Stimulated activated CD8-positive, alpha-beta memory T cell treated with anti-CD3 and anti-CD28 coated beads, Interleukin-7, amount 100 ng/mL, for 1 hour (primary cell): ENCODE data around the gene TPBGL.
A peak's percentile ranks its signal among the peaks of the same experiment; 100 is the strongest.

ENCODE experiments used
- DNase-seq, 2 donors: peaks; one replicate each; pipeline ENCODE4 v3.0.0-alpha.2; 2020; ENCODE audit warnings: low read depth in 2 of 2

The TPBGL gene, protein sequence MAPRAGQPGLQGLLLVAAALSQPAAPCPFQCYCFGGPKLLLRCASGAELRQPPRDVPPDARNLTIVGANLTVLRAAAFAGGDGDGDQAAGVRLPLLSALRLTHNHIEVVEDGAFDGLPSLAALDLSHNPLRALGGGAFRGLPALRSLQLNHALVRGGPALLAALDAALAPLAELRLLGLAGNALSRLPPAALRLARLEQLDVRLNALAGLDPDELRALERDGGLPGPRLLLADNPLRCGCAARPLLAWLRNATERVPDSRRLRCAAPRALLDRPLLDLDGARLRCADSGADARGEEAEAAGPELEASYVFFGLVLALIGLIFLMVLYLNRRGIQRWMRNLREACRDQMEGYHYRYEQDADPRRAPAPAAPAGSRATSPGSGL

DNA sequence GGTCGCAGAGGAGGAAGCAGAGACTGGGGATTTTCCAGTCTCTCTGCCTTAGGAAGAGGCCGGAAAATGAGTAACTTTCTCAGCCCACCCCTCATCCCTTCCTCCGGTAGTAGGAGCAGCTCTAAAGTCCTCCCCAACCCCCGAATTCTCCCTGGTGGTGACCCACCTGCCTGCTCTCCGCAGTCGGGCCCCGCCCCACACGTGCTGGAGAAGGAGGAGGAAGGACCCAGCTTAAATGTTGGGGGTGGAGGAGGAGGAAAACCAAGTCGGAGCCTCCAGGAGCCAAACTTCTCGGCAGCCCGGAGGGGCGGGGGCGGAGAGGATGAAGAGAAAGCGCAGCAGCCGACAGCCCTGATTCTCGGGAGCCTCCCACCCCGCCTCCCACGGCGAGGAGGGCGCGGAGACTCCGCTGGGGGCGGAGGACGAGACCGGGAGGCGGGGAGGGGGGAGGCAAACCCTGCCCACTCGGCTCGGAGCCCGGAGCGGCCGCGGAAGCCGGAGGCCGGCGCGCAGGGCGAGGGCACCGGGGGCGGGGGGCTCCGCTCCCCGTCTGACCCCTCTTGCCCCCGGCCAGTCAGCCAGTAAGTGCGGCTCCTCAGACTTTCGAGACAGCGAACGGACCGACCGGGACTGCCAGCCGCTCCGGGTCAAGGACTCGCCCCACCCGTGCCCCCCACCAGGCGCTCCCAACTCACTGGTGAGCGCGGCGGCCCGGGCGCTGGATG, at the start of gene TPBGL:
TSS of gene TPBGL (plus strand) at position 464 of the 725 bp plus-strand sequence. CDS start 276 bp downstream, outside the sequence.
- no peak for DNase-seq

DNA sequence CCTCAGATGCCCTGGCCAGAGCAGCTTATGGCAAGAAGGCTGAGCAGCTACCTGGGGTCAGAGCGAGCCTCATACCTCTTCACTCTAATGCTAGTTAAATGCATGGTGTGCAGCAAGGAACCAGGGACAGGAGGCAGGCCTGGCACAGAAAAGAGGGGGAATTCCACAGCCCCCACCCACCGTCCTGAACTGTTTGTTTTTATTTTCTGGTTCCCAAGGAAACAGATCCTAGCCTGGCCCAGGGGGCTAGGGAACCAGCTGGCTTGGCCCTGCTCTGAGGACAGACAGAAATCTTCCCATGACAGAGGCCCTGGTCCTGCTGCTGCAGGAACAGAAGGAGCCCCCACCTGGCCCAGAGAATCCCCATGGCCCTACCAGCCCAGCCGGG, 49.2 kb upstream of the TPBGL start:
- no peak for DNase-seq

DNA sequence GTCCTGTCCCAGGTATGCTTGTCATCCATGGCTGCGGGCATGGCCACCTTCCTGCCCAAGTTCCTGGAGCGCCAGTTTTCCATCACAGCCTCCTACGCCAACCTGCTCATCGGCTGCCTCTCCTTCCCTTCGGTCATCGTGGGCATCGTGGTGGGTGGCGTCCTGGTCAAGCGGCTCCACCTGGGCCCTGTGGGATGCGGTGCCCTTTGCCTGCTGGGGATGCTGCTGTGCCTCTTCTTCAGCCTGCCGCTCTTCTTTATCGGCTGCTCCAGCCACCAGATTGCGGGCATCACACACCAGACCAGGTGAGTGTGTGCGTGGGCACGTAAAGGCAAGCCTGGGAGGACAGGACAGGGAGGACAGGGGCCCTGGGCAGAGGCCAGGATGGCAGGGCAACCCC, 47.3 kb upstream of the TPBGL start:
- DNase-seq, result no peak

DNA sequence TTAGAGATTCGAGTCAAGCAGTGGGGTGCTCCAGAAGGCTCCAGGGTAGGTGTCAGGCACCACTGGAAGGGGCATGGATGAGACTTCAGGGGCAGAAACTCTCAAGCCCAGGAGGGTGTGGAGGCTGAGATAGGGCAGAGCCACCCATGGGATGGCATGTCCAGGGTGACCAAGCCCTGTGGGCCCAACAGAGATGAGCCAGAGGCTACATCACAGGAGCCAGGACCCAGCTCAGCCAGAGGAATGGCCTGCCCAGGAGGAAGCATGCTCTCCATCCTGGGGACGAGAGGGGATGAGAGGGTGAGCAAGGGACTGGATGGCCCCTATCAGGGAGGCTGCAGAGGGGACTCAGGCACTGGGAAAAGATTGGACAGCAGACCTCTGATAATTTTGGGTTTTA, 46.9 kb upstream of the TPBGL start:
- no peak for DNase-seq

DNA sequence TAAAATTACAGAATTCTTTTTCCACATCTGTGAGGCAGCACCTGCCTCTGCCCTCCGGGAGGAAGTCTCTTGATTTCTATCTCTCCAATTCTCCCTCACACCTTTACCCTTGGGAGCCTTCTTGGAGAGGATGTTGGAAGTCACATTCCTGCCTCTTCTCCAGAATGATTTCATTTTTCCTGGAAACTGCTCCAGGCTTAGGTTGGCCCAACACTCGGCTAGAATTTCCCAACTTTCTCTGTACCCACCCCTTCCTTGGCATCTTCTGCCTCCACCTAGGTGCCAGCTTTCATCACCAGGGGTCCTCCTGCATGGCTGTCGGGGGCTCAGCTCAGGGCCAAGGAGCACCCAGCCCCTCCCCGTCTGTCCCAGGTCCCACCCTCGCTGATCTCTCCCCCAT, 46.4 kb upstream of the TPBGL start:
- DNase-seq, result no peak

DNA sequence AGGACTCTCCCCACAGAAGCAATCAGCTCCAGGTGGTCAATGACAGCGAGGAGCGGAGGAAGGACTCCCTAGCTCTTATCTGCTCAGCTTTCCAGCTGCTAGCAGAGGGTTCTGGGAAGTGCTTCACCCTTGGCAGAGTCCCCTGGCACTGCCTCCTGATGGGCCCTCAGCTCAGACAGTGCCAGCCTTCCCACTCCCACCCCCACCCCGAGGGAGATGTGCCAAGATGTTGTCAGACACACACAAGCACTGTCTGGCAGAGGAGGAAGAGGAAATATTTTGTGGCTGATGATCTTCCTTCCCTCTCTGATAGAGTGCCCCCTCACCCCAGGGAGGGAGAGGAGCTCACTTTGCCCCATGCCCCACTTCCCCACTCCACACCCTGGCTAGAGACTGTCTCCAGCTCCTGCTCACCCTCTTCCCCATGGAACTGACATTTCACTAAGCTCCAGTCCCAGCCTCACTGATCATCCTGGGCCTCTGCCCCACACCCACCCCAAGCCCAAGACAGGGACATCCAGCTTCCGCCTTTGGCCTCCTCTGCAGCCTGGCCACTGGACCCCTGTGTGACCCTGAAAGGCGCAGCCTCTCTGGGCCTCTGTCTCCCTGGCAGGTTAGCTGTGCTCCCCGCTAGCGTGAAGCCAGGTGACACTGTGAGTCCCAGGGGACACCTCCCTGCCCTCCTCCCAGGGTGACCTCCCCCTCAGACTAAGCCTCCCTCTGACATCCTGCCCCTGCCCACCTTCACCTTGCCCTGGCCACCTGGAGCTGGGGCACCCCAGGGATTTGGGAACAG, 45.2 kb upstream of the TPBGL start:
- DNase-seq, result no peak

DNA sequence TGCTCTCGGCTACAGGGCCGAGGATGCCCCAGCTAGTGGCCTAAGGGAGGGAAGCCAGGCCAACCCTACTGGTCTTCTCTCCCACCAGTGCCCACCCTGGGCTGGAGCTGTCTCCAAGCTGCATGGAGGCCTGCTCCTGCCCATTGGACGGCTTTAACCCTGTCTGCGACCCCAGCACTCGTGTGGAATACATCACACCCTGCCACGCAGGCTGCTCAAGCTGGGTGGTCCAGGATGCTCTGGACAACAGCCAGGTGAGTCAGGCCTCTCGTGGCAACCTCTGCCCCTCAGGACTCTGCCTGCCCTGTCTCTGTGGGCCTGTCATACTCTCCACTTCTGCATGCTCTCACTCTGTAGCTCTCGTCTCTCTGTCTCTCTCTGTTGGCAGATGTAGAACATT, 44.1 kb upstream of the TPBGL start:
- DNase-seq, result no peak

DNA sequence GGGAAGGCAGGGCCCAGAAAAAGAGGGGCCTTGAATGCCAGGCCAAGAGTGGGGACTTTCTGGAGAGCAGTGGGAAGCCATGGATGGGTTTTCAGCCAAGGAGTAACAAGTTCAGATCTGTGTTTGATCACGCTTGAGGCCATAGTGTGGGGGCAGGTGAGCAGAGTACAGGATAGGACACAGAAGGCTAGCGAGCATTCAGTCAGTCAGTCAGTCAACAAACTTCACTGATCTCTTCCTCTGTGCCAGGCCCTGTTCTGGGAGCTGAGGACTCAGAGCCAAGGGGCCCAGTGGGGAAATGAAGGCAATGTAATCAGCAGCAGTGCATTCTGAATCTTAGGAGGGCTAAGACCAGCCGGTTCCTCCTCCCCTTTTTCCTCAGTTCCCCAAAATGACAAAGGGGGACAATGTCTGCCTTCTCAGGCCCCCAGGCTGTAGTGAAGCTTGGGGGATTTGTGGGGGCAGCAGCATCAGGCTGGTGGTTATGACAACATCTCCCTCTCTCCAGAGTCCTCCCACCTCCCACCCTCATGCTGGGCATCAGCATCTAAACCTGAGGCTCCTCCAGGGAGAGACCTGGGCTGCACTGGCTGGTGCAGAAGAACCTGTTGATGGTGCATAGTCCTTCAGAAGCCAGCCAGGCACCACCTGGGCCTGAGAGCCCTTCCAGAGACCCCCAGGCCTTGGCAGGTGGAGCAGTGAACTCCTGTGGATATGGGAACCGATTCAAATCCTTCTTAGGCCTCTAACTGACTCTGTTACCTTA, 42.9 kb upstream of the TPBGL start:
- DNase-seq, result no peak

DNA sequence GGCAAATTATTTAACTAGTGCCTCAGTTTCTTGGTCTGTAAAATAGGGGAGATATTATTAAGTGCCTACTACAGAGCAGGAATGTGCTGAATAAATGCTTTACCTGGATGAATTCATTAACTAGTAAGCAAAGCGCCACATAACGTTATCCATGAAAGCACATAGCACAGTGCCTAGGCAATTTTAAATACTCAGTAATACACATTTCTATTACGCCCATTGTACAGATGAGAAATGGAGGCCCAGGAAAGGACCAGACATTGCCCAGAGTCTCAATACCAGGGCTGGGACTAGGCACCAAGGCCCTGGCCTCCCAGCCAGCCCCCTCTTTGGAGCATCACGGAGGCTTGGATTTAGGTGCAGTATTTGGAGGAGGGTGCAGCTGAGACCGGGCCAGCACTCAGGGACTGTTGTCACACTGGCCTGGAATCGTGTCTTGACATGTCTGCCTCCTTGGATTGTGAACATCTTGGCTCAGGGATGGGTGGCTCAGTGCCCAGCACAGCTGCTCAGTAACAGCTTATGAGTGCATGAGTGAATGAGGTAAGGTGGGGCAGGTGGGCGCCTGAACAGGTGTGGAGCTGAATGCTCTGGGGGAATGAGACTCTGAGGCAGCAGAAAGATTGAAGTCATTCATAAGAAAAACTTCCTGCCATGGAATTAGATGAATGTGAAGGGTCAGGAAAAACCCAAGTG, 42.1 kb upstream of the TPBGL start:
- DNase-seq, result no peak

DNA sequence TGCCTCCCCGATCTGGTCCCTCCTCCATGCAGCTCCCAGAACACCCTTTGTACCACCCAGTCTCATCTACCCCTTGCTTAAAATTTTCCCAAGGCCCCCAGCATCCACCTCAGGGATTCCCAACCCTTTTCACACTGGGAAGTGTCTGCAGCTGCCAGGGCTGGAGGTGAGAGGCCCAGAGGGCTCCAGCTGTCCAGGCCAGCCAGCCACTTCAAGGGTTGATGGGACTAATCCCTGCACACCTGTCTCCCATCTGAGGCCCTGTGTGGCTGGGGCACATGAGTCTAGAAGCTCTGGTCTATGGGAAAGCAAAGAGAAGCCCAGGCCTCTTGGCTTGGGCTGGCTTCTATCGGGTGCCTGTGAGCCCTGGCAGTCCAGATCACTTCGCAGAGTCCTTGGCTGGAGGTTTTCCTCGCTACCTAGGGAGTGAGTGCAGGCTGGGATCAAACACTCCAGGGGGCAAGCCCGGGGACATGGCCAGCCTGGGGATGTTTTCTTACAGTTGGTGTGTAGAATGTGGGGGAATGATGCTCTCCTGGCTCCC, 41.1 kb upstream of the TPBGL start:
- no peak for DNase-seq

DNA sequence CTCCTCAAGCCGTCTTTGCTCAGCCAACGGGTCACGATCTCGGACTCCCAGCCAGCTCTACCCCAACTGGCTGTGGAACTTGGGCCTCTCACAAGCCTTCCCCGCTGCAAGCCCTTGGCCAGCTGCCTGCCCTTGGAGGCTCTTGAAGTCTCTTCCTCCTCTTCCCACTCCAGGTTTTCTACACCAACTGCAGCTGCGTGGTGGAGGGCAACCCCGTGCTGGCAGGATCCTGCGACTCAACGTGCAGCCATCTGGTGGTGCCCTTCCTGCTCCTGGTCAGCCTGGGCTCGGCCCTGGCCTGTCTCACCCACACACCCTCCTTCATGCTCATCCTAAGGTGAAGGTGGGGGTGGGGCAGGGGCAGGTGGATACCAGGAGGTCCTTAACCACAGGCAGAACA, 40.5 kb upstream of the TPBGL start:
- DNase-seq, result no peak

DNA sequence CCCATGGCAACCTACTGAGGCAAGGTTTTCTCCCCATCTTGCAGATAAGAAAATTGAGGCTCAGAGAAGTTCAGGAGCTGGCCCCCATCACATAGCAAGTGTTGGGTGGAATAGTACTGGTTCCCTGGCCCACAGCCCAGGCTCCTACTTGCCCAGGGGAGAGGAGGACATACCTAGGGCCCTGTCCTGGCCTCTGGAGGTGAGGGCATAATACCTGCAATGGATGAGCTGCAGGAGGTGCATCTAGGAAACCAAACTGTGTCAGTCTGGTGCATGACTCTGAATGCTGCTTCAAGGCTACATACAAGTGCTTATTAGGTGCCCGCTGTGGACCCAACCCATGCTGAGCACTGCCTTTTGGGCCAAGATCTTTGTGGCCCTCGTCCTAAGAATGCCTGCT, 40.0 kb upstream of the TPBGL start:
- DNase-seq, result no peak

DNA sequence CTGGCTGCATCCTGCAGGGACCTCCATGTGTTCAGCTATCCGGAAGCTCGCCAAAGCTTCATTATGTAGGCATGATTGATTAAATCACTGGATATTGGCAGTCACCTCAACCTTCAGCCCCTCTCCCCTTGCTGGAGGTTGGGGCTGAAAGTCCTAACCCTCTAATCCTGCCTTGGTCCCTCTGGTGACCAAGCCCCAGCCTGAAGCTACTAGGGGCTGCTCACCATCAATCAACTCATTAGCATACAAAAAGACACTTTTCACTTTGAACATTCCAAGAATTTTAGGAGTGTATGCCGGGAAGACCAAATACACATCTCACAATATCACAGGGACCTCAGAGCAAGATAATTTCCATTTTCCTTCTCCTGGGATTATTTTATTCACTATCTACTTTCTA, 38.8 kb upstream of the TPBGL start:
- no peak for DNase-seq

DNA sequence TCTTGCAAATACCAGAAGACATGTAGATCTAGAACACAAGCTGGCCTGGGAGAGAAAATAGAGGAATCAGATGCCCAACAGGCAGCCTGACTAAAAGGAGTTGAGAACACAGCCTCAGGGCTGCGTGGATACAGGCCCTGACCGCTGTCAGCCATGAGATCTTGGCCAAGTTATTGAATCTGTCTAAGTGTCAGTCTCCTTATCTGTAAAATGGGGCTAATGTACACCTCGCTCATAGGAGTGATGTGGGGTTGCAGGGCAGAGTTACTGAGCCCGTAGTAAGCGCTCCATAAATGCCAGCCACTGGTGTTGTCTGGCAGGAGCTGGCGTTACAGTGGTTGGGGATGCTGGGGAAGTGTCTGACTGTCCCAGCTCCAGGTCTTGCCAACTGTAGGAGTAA, 38.4 kb upstream of the TPBGL start:
- DNase-seq, result no peak

DNA sequence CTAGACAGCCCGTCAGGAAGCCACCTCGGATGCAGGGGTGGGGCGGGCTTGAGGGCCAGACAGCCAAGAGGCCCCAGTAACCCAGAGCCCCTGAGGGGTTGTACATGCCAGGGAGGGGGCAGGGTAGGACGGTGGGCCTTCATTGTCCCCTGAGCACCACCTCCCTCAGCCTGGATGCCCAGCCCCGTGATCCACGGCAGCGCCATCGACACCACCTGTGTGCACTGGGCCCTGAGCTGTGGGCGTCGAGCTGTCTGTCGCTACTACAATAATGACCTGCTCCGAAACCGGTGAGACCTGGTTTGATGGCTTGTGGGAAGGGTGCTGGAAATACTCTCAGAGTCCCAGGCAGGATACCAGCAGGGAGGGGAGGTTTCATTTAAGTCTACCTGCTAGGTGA, 37.4 kb upstream of the TPBGL start:
- DNase-seq, result no peak

DNA sequence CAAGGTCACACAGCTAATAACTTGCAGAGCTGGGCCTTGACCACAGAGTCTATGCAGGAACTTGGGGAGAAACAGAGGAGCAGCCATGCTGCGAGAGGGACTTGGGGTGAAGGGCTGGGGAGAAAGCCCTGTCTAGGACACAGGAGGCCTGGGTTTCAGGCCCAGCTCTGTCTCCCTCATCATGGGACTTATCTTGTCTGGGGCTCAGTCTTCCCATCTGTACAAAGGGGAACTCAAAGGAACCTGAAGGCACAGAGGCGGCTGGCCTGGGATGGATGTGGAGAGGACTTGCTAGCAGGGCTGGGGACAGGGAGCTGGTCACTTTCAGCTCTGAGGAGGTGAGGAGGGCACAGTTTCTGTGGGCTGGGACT, 36.9 kb upstream of the TPBGL start:
- no peak for DNase-seq

DNA sequence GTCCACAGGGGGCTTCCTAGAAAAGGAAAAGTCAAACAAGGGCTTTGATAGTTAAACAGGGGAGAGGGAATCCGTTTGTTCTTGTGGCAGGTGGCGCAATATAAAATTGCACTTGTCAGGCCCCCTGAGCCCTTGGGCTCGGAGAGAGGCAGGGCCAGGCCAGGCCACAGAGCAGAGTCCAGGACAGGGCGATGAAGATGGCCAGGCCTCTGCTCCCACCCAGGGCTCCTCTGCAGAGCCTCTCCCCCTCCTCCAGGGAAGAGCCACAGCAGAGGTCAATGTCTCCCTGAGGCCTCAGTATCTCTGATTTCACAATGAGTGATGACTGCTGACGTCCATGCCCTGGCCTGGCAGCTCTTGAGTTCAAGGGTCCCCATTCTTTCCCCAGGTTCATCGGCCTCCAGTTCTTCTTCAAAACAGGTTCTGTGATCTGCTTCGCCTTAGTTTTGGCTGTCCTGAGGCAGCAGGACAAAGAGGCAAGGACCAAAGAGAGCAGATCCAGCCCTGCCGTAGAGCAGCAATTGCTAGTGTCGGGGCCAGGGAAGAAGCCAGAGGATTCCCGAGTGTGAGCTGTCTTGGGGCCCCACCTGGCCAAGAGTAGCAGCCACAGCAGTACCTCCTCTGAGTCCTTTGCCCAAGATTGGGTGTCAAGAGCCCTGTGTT, 36.4 kb upstream of the TPBGL start:
- no peak for DNase-seq

DNA sequence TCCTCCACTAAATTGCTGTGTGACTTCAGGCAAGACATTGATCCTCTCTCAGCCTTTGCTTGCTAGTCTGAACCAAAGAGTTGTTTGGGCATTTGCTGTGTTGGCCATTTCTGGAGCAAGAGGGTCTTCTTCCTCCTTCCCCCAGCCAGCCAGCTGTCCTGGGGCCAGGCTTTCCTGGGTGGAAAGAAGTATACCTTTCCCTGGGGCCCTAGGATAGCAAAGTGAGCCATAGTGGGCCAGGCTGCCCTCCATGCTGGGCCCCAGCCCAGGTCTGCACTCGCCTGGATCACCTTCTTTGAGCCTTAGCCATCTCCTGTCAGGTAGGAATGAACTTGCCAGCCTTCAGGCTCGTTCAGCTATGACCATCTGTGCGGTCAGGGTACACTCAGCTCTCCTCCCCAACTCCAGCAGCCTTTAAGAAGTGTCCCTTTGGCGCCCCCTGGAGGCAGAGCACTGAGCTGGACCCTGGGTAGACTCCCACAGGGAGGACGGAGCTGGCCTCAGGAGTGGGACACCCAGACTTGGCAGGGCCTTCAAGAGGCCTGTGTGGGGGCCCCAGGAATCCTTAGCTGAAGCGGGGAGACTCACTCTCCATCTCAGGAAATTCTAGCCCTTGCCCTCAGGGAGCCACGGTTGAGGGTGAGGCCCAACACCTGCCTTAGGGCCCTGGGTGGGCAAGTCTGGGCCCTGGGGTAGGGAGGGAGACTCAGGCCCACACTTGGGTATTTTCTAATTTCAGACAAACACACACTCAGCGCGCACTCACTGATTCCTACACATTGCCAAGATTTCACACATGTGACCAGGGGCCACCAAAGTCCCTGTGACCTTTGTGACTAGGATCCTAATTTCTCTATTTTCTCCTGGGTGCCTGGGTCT, 35.6 kb upstream of the TPBGL start:
- DNase-seq, result peak; percentile 61 to 69

DNA sequence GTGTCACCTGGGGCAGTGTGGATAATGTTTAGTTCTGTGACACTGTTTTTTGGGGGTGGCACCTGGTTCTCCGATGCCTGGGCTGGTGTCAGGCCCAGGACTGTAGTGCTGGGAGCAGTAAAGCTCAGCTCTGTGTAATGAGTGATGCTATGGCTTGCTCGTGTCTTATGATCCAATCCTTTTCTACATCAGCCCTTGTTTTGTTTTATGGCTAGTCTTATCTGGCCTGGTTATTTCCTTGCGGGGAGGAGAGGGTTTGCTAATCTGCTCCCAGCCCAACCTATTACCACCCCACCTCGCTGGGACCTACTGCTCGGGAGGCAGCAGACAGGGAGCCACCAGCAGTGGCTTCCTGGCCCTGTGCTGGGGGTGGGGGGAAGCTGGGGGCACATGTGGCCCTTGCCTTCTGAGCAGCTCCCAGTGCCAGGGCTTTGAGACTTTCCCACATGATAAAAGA, 35.0 kb upstream of the TPBGL start:
- DNase-seq, result no peak
